Liver (tissue), 9 donors: ENCODE data around the gene SLC9A2. TPM values are rescaled to one million over a fixed set of nuclear protein-coding genes. Genes with fewer than 3 reads are reported as not detected.

Source experiments
- DNase-seq: peaks from one replicate; pipeline ENCODE4 v3.0.0-alpha.2; 2017; ENCODE audit warnings: low spot score
- H3K27ac ChIP-seq, 2 donors: one replicate each; pipeline ENCODE4 v1.7.0; 2013; ENCODE audit warnings: inconsistent platforms in 2 of 2, low read length in 2 of 2, control low read depth in 1 of 2, low read depth in 1 of 2, mild to moderate bottlenecking in 1 of 2
- H3K27me3 ChIP-seq, 4 donors: one replicate each; pipeline versions ENCODE4 v1.6.1 to v1.7.0; 2013; ENCODE audit warnings: low read length in 3 of 4, inconsistent platforms in 1 of 4, mild to moderate bottlenecking in 1 of 4, moderate library complexity in 1 of 4; ENCODE audit not compliant: control insufficient read depth in 4 of 4, insufficient read depth in 4 of 4
- H3K36me3 ChIP-seq, 4 donors: one replicate each; pipeline versions ENCODE4 v1.6.1 to v1.7.0; 2013; ENCODE audit warnings: low read length in 3 of 4, mild to moderate bottlenecking in 3 of 4, low read depth in 1 of 4, moderate library complexity in 1 of 4; ENCODE audit not compliant: control insufficient read depth in 4 of 4, insufficient read depth in 3 of 4
- H3K4me1 ChIP-seq, 4 donors: one replicate each; pipeline versions ENCODE4 v1.6.1 to v1.7.0; 2013; ENCODE audit warnings: low read length in 3 of 4, mild to moderate bottlenecking in 3 of 4, moderate library complexity in 1 of 4; ENCODE audit not compliant: control insufficient read depth in 4 of 4, insufficient read depth in 4 of 4
- H3K4me3 ChIP-seq, 3 donors: one replicate each; pipeline versions ENCODE4 v1.6.1 to v1.7.0; 2013; ENCODE audit warnings: low read length in 3 of 3, control low read depth in 1 of 3, low read depth in 1 of 3, mild to moderate bottlenecking in 1 of 3
- H3K9ac ChIP-seq, 2 donors: one replicate each; pipeline ENCODE4 v1.7.0; 2013; ENCODE audit warnings: low read length in 2 of 2, mild to moderate bottlenecking in 2 of 2, moderate library complexity in 2 of 2, control low read depth in 1 of 2, low read depth in 1 of 2
- H3K9me3 ChIP-seq, 4 donors: one replicate each; pipeline versions ENCODE4 v1.6.1 to v1.7.0; 2013; ENCODE audit warnings: low read length in 3 of 4; ENCODE audit not compliant: control insufficient read depth in 4 of 4
- ATF3 ChIP-seq: IDR thresholded peaks from 2 replicates; pipeline ENCODE4 v1.6.1; 2016; ENCODE audit warnings: antibody characterized with exemption
- EGR1 ChIP-seq, 2 donors: IDR thresholded peaks; 2 replicates each; pipeline ENCODE4 v1.6.1; 2016 to 2018; ENCODE audit warnings: antibody characterized with exemption in 2 of 2, low read depth in 2 of 2
- FOXA2 ChIP-seq: IDR thresholded peaks from 2 replicates; pipeline ENCODE4 v1.6.1; 2016; ENCODE audit warnings: antibody characterized with exemption
- GABPA ChIP-seq, 2 donors: IDR thresholded peaks in 1 of 2; conservative IDR thresholded peaks in 1 of 2; 2 replicates each; pipeline ENCODE4 v1.6.1; 2016; ENCODE audit warnings: antibody characterized with exemption in 2 of 2, mild to moderate bottlenecking in 1 of 2, moderate library complexity in 1 of 2
- HNF4A ChIP-seq, 2 donors: conservative IDR thresholded peaks; 2 replicates each; pipeline ENCODE4 v1.6.1; 2016; ENCODE audit warnings: antibody characterized with exemption in 2 of 2, mild to moderate bottlenecking in 2 of 2
- HNF4G ChIP-seq: IDR thresholded peaks from 2 replicates; pipeline ENCODE4 v1.6.1; 2016; ENCODE audit warnings: antibody characterized with exemption
- JUND ChIP-seq, 2 donors: IDR thresholded peaks; 2 replicates each; pipeline ENCODE4 v1.6.1; 2016; ENCODE audit warnings: antibody characterized with exemption in 2 of 2
- NR2F2 ChIP-seq: IDR thresholded peaks from 2 replicates; pipeline ENCODE4 v1.6.1; 2016; ENCODE audit warnings: antibody characterized with exemption
- RXRA ChIP-seq, 2 donors: IDR thresholded peaks; 2 replicates each; pipeline ENCODE4 v1.6.1; 2017 to 2018; ENCODE audit warnings: antibody characterized with exemption in 2 of 2, mild to moderate bottlenecking in 1 of 2
- SP1 ChIP-seq: IDR thresholded peaks from 2 replicates; pipeline ENCODE4 v1.6.1; 2018; ENCODE audit warnings: antibody characterized with exemption, mild to moderate bottlenecking
- YY1 ChIP-seq: IDR thresholded peaks from 2 replicates; pipeline ENCODE4 v1.6.1; 2016; ENCODE audit warnings: antibody characterized with exemption, mild to moderate bottlenecking
- ZBTB33 ChIP-seq: IDR thresholded peaks from 2 replicates; pipeline ENCODE4 v1.6.1; 2016; ENCODE audit warnings: antibody characterized with exemption
- WGBS: extraction: QIAGEN DNeasy Blood & Tissue Kit; methylation state at CpG from one replicate; pipeline ENCODE4 v1.1.7; 2013; 5-methylcytosine and 5-hydroxymethylcytosine counted together
- polyA plus RNA-seq, 2 donors: library from polyadenylated mRNA; stranded (reverse) in 1 of 2; unstranded in 1 of 2; fragments of 200-250 nt in 1 of 2; fragments of >200 nt in 1 of 2; fragmentation: Nextera tagmentation in 1 of 2; extraction: Ambion mirVana in 1 of 2; gene quantifications; one replicate each; pipeline versions ENCODE4 v1.2.1 to v1.2.3, GENCODE V29; 2013 to 2015
- total RNA-seq, 2 donors: library from RNA; depleted of rRNA; stranded (reverse); fragments of >200 nt; gene quantifications; one replicate each; pipeline ENCODE4 v1.2.3, GENCODE V29; 2014
- TF ChIP-seq, protein P1 (sequence below): fragments of 150-350 bp; IDR thresholded peaks from 2 replicates; pipeline ENCODE4 v1.5.1; 2017; ENCODE audit warnings: improper control_type of control experiment, low read depth, low read length; ENCODE audit not compliant: missing input control
- TF ChIP-seq, protein P2 (sequence below): IDR thresholded peaks from 2 replicates; pipeline ENCODE4 v1.6.1; 2016; ENCODE audit warnings: antibody characterized with exemption, mild to moderate bottlenecking
- TF ChIP-seq, protein P3 (sequence below): IDR thresholded peaks from 2 replicates; pipeline ENCODE4 v1.6.1; 2016; ENCODE audit warnings: antibody characterized with exemption
- donor health status: healthy.
- donor health status: healthy.
- donor health status: healthy.
- donor health status: healthy.
- donor health status: healthy.

Gene SLC9A2
- total and polyA plus RNA-seq, 4 donors, result under 0.01 to 0.05 (median 0.01) TPM; not detected in 1

DNA sequence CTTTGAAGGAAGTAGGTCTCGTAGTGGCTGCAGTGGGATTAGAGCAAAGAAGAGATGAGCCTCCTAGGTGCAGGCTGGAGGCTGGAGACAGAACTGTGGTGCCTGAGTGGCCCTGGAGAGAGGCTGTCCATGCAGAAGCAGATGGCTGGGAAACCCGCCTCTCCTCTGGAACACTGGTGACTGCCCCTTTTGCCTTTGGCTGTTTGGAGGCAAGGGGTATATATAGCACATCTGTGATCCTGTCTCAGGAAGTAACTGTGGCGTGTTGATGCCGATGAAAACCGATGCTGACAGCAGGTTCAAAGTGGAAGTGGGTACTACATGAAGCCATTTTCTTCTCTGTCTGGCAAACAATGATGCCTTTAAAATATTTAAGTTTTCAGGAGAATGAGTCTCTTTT is 43.5 kb downstream of the SLC9A2 start:
- Histone ChIP-seq H3K27ac (no peak overlapping the region), H3K9ac (no peak overlapping the region), H3K9me3 (no peaks in the 10 kb centered on the region), H3K4me1 (no peaks in the 10 kb centered on the region), H3K27me3 (peaks cover 0 to 7% (median 0%) of the 10 kb centered on the region in 4 donors), H3K36me3 (no peaks in the 10 kb centered on the region), H3K4me3 (no peak overlapping the region)
- 75% methylated on average over 5 of the region's 5 CpGs for WGBS
- no peak for DNase-seq
- TF ChIP-seq EGR1 (IDR thresholded peaks at IDR 0.05; ENCODE audit: low read depth in 2 of 2), result no peak
- no peak for TF ChIP-seq RXRA (IDR thresholded peaks at IDR 0.05)
- no peak for TF ChIP-seq JUND (IDR thresholded peaks at IDR 0.05)
- no peak for TF ChIP-seq ZBTB33
- no peak for TF ChIP-seq GABPA (IDR thresholded peaks at IDR 0.05 in 1 of 2, conservative IDR thresholded peaks at IDR 0.05 in 1 of 2)
- TF ChIP-seq, protein P1, sequence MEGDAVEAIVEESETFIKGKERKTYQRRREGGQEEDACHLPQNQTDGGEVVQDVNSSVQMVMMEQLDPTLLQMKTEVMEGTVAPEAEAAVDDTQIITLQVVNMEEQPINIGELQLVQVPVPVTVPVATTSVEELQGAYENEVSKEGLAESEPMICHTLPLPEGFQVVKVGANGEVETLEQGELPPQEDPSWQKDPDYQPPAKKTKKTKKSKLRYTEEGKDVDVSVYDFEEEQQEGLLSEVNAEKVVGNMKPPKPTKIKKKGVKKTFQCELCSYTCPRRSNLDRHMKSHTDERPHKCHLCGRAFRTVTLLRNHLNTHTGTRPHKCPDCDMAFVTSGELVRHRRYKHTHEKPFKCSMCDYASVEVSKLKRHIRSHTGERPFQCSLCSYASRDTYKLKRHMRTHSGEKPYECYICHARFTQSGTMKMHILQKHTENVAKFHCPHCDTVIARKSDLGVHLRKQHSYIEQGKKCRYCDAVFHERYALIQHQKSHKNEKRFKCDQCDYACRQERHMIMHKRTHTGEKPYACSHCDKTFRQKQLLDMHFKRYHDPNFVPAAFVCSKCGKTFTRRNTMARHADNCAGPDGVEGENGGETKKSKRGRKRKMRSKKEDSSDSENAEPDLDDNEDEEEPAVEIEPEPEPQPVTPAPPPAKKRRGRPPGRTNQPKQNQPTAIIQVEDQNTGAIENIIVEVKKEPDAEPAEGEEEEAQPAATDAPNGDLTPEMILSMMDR, result no peak
- no peak for TF ChIP-seq FOXA2
- TF ChIP-seq, protein P2, sequence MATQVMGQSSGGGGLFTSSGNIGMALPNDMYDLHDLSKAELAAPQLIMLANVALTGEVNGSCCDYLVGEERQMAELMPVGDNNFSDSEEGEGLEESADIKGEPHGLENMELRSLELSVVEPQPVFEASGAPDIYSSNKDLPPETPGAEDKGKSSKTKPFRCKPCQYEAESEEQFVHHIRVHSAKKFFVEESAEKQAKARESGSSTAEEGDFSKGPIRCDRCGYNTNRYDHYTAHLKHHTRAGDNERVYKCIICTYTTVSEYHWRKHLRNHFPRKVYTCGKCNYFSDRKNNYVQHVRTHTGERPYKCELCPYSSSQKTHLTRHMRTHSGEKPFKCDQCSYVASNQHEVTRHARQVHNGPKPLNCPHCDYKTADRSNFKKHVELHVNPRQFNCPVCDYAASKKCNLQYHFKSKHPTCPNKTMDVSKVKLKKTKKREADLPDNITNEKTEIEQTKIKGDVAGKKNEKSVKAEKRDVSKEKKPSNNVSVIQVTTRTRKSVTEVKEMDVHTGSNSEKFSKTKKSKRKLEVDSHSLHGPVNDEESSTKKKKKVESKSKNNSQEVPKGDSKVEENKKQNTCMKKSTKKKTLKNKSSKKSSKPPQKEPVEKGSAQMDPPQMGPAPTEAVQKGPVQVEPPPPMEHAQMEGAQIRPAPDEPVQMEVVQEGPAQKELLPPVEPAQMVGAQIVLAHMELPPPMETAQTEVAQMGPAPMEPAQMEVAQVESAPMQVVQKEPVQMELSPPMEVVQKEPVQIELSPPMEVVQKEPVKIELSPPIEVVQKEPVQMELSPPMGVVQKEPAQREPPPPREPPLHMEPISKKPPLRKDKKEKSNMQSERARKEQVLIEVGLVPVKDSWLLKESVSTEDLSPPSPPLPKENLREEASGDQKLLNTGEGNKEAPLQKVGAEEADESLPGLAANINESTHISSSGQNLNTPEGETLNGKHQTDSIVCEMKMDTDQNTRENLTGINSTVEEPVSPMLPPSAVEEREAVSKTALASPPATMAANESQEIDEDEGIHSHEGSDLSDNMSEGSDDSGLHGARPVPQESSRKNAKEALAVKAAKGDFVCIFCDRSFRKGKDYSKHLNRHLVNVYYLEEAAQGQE, result no peak
- TF ChIP-seq, protein P3, sequence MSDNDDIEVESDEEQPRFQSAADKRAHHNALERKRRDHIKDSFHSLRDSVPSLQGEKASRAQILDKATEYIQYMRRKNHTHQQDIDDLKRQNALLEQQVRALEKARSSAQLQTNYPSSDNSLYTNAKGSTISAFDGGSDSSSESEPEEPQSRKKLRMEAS, result no peak
- TF ChIP-seq HNF4G, result no peak
- TF ChIP-seq SP1, result no peak
- TF ChIP-seq YY1, result no peak
- TF ChIP-seq HNF4A (conservative IDR thresholded peaks at IDR 0.05), result no peak
- TF ChIP-seq ATF3, result no peak

DNA sequence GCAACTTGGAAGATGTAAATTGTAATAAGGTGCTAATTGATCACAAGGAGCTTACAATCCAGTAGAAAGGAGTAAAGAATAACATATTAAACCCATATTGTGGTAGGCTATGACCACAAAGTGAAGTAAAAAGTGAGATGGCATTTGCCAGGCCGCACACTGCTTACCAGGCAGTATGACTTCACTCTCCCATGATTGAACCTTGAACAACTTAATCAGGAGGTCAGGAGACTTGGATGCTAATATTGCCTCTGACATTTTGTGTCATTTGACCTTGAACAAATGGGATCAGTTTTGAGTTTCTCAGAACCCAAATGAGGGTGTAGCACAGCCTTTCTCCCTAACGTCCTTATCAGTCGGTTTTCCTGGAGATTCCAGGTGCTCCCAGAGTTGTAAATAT is 44.0 kb downstream of the SLC9A2 start:
- DNase-seq, result no peak
- no peak overlapping the region for H3K9ac ChIP-seq
- H3K4me1 ChIP-seq, result no peaks in the 10 kb centered on the region
- H3K9me3 ChIP-seq, result no peaks in the 10 kb centered on the region
- 81% methylated on average over 3 of the region's 3 CpGs for WGBS
- H3K27me3 ChIP-seq, result peaks cover 0 to 7% (median 0%) of the 10 kb centered on the region in 4 donors
- H3K36me3 ChIP-seq, result no peaks in the 10 kb centered on the region
- H3K27ac ChIP-seq, result no peak overlapping the region
- H3K4me3 ChIP-seq, result no peak overlapping the region
- TF ChIP-seq NR2F2, result no peak
- TF ChIP-seq HNF4A (conservative IDR thresholded peaks at IDR 0.05), result no peak
- TF ChIP-seq, protein P3, result no peak
- no peak for TF ChIP-seq GABPA (IDR thresholded peaks at IDR 0.05 in 1 of 2, conservative IDR thresholded peaks at IDR 0.05 in 1 of 2)
- no peak for TF ChIP-seq JUND (IDR thresholded peaks at IDR 0.05)
- TF ChIP-seq, protein P2, result no peak
